HCT116 (cell line): Measurements from ENCODE around the gene PDE6B. TPM values are rescaled to one million over a fixed set of nuclear protein-coding genes. Genes with fewer than 3 reads are reported as not detected.

ENCODE experiments used
- ATAC-seq: fragments of 200-7000 bp; cut with Tn5 transposase; 2 replicates; pipeline ENCODE4 v1.9.1; 2020; ENCODE audit warnings: mild to moderate bottlenecking, moderate library complexity
- BruUV-seq: library from RNA; stranded (reverse); fragments of 400-500 nt; replicated peaks from 2 replicates; lab custom pipeline; 2021; lab: Mats Ljungman, UMichigan
- CTCF ChIA-PET: fragments of 300-600 bp; sonication (Branson Sonifier 250); formaldehyde crosslinking; loops from one replicate; lab custom pipeline; 2021; ENCODE audit warnings: antibody characterized with exemption; lab: Charles Lee
- POLR2A ChIA-PET: fragments of 300-600, 350-600 bp; sonication (Branson Sonifier 250); formaldehyde crosslinking; loops from one replicate; lab custom pipeline; 2021; ENCODE audit warnings: antibody characterized with exemption; lab: Charles Lee
- RAD21 ChIA-PET, 2 experiments: fragments of 300-600 bp; sonication (Branson Sonifier 250); formaldehyde crosslinking; loops; one replicate each; lab custom pipeline; 2023; ENCODE audit warnings: low total read pairs in 2 of 2; ENCODE audit not compliant: uncharacterized antibody in 2 of 2, unreplicated experiment in 2 of 2, low non-redundant PET in 1 of 2; lab: Charles Lee
- DNase-seq: peaks from one replicate; pipeline ENCODE4 v3.0.0-alpha.2; 2010; ENCODE audit warnings: low read depth, low spot score
- H2AFZ ChIP-seq: fragments of 200-600 bp; shearing (Covaris generic), sonication (generic); 2 replicates; pipeline ENCODE4 v1.6.1; 2017; ENCODE audit warnings: low read depth, mixed run types, mixed read lengths, antibody characterized with exemption, low read length; ENCODE audit not compliant: poor library complexity, severe bottlenecking
- H3K27ac ChIP-seq: 2 replicates; pipeline ENCODE4 v1.5.1; 2012; ENCODE audit warnings: low read depth, low read length
- H3K27me3 ChIP-seq: fragments of 200-600 bp; sonication (generic); 2 replicates; pipeline ENCODE4 v1.6.1; 2016; ENCODE audit warnings: mixed run types, low read length, mixed read lengths; ENCODE audit not compliant: insufficient read depth
- H3K36me3 ChIP-seq, 2 experiments: fragments of 200-500 bp in 1 of 2; fragments of 200-600 bp in 1 of 2; sonication (Bioruptor generic) in 1 of 2; sonication (generic) in 1 of 2; 2 replicates each; pipeline versions ENCODE4 v1.5.1 to v1.6.1; 2014 to 2016; ENCODE audit warnings: low read length in 2 of 2, inconsistent platforms in 1 of 2, mixed read lengths in 1 of 2, mixed run types in 1 of 2; ENCODE audit not compliant: insufficient read depth in 2 of 2, control insufficient read depth in 1 of 2
- H3K4me1 ChIP-seq, 2 experiments: fragments of 200-600 bp in 1 of 2; sonication (generic) in 1 of 2; 2 replicates each; pipeline versions ENCODE4 v1.5.1 to v1.6.1; 2012 to 2017; ENCODE audit warnings: low read length in 2 of 2, inconsistent platforms in 1 of 2, mild to moderate bottlenecking in 1 of 2, mixed read lengths in 1 of 2, mixed run types in 1 of 2, moderate library complexity in 1 of 2; ENCODE audit not compliant: insufficient read depth in 2 of 2, control insufficient read depth in 1 of 2
- H3K4me2 ChIP-seq: fragments of 200-600 bp; sonication (generic); 2 replicates; pipeline ENCODE4 v1.6.1; 2017; ENCODE audit warnings: mixed run types, low read length, mixed read lengths
- H3K4me3 ChIP-seq, 2 experiments: fragments of 200-600 bp in 1 of 2; sonication (generic) in 1 of 2; replicated peaks in 1 of 2; 2 replicates each; pipeline ENCODE4 v1.5.1; 2011 to 2016; ENCODE audit warnings: low read length in 2 of 2, control low read depth in 1 of 2, low read depth in 1 of 2, mild to moderate bottlenecking in 1 of 2, mixed read lengths in 1 of 2, mixed run types in 1 of 2
- H3K79me2 ChIP-seq: fragments of 200-600 bp; sonication (generic); 2 replicates; pipeline ENCODE4 v1.6.1; 2017; ENCODE audit warnings: mild to moderate bottlenecking, mixed run types, low read length, moderate library complexity, mixed read lengths; ENCODE audit not compliant: insufficient read depth
- H3K9ac ChIP-seq: fragments of 200-600 bp; sonication (generic); 2 replicates; pipeline ENCODE4 v1.6.1; 2016; ENCODE audit warnings: low read length, mixed read lengths
- H3K9me2 ChIP-seq: fragments of 200-600 bp; sonication (generic), shearing (Covaris generic); 2 replicates; pipeline ENCODE4 v1.6.1; 2017; ENCODE audit warnings: mixed run types, mild to moderate bottlenecking, moderate library complexity; ENCODE audit not compliant: insufficient read depth
- H3K9me3 ChIP-seq, 2 experiments: fragments of 200-500 bp in 1 of 2; fragments of 200-600 bp in 1 of 2; sonication (Bioruptor generic) in 1 of 2; sonication (generic) in 1 of 2; 2 replicates each; pipeline ENCODE4 v1.6.1; 2014 to 2017; ENCODE audit warnings: low read length in 2 of 2, mixed read lengths in 2 of 2, inconsistent platforms in 1 of 2, low read depth in 1 of 2, mild to moderate bottlenecking in 1 of 2, mixed run types in 1 of 2, moderate library complexity in 1 of 2; ENCODE audit not compliant: control insufficient read depth in 1 of 2, insufficient read depth in 1 of 2
- H4K20me1 ChIP-seq: fragments of 200-600 bp; sonication (generic), shearing (Covaris generic); 2 replicates; pipeline ENCODE4 v1.6.1; 2017; ENCODE audit warnings: mixed run types, mild to moderate bottlenecking, moderate library complexity; ENCODE audit not compliant: insufficient read depth
- CBX3 ChIP-seq: IDR thresholded peaks from 2 replicates; pipeline ENCODE4 v1.6.1; 2012; ENCODE audit warnings: low read depth
- CEBPB ChIP-seq: IDR thresholded peaks from 2 replicates; pipeline ENCODE4 v1.6.1; 2012; ENCODE audit warnings: low read depth
- EZH2phosphoT487 ChIP-seq: fragments of 200-600 bp; IDR thresholded peaks from 2 replicates; pipeline ENCODE4 v1.6.1; 2018; ENCODE audit warnings: antibody characterized with exemption, borderline replicate concordance
- FOSL1 ChIP-seq: IDR thresholded peaks from 2 replicates; pipeline ENCODE4 v1.6.1; 2012; ENCODE audit warnings: low read depth
- JUND ChIP-seq: IDR thresholded peaks from 2 replicates; pipeline ENCODE4 v1.6.1; 2012
- POLR2A ChIP-seq: IDR thresholded peaks from 2 replicates; pipeline ENCODE4 v1.7.0; 2011; ENCODE audit warnings: borderline replicate concordance; ENCODE audit not compliant: insufficient read depth, insufficient read length; ENCODE audit errors: extremely low read depth
- POLR2AphosphoS5 ChIP-seq: IDR thresholded peaks from 2 replicates; pipeline ENCODE4 v1.6.1; 2011; ENCODE audit warnings: mild to moderate bottlenecking, low read depth, low read length, moderate library complexity
- RAD21 ChIP-seq: IDR thresholded peaks from 2 replicates; pipeline ENCODE4 v1.6.1; 2012; ENCODE audit warnings: low read depth, mild to moderate bottlenecking
- SP1 ChIP-seq: IDR thresholded peaks from 2 replicates; pipeline ENCODE4 v1.6.1; 2012; ENCODE audit warnings: low read depth
- SRF ChIP-seq: IDR thresholded peaks from 2 replicates; pipeline ENCODE4 v1.6.1; 2012; ENCODE audit warnings: low read depth
- YY1 ChIP-seq: IDR thresholded peaks from 2 replicates; pipeline ENCODE4 v1.6.1; 2011; ENCODE audit warnings: low read length, low read depth, moderate library complexity, mild to moderate bottlenecking; ENCODE audit not compliant: insufficient replicate concordance; ENCODE audit errors: extremely low read depth
- ZBTB33 ChIP-seq: IDR thresholded peaks from 2 replicates; pipeline ENCODE4 v1.6.1; 2011; ENCODE audit warnings: mild to moderate bottlenecking, low read length, moderate library complexity; ENCODE audit not compliant: insufficient replicate concordance; ENCODE audit errors: extremely low read depth
- ZFX ChIP-seq: fragments of 450-650 bp; IDR thresholded peaks from 2 replicates; pipeline ENCODE4 v1.6.1; 2017
- intact Hi-C: fragments of 100-400 bp; cut with micrococcal nuclease; formaldehyde crosslinking; loops from 2 replicates; pipeline ENCODE4 v1.10.0; 2022
- total RNA-seq: library from RNA; stranded (reverse); gene quantifications from one replicate; pipeline ENCODE4 v1.2.1, GENCODE V29; 2021; ENCODE audit not compliant: unreplicated experiment
- TF ChIP-seq, protein P1 (sequence below): IDR thresholded peaks from 2 replicates; pipeline ENCODE4 v1.6.1; 2012

The PDE6B gene
- total RNA-seq, 1 experiment from 2014 or later = not detected

GRCh38 chr4:675980-676870, 50.9 kb downstream of the PDE6B start:
- no peaks in the 10 kb centered on the region for H4K20me1 ChIP-seq
- peak overlapping the region; percentile 77 to 91; a peak in 2 of 4 replicates for H3K4me3 ChIP-seq
- POLR2A ChIA-PET = no interaction called here
- H3K27ac ChIP-seq = peak overlapping the region; percentile 90
- CTCF ChIA-PET = interaction anchor here (0.9 kb wide), 1 partner anchor 11 kb away, joined by 3 read pairs; no protein-coding TSS in a partner anchor
- peaks cover 10 to 20% of the 10 kb centered on the region in 2 experiments for H3K36me3 ChIP-seq
- H3K4me2 ChIP-seq = peak overlapping the region; percentile 93
- peak overlapping the region; percentile 95; the same call in 1 of the 2 replicates for H3K9ac ChIP-seq
- H3K4me1 ChIP-seq = peaks cover 23 to 52% of the 10 kb centered on the region in 2 experiments
- no peak overlapping the region for H2AFZ ChIP-seq
- peaks cover 26% of the 10 kb centered on the region for H3K79me2 ChIP-seq
- intact Hi-C loops = loop anchor here (10.0 kb wide), 1 partner anchor 201 kb away; no protein-coding TSS in a partner anchor
- no TSS peak for BruUV-seq
- no peaks in the 10 kb centered on the region for H3K9me3 ChIP-seq
- no peak for DNase-seq
- ATAC-seq = no peak
- no peaks in the 10 kb centered on the region for H3K9me2 ChIP-seq
- TF ChIP-seq FOSL1 (no peak), ZFX (no peak), POLR2A (no peak), EZH2phosphoT487 (no peak), CBX3 (no peak), SP1 (no peak), CEBPB (no peak)
- TF ChIP-seq, protein P1, sequence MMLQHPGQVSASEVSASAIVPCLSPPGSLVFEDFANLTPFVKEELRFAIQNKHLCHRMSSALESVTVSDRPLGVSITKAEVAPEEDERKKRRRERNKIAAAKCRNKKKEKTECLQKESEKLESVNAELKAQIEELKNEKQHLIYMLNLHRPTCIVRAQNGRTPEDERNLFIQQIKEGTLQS = no peak
- RAD21 ChIA-PET = no interaction called here
- no peaks in the 10 kb centered on the region for H3K27me3 ChIP-seq

GRCh38 chr4:676871-677235, 51.5 kb downstream of the PDE6B start:
- H3K4me2 ChIP-seq = no peak overlapping the region
- H3K9me2 ChIP-seq = no peaks in the 10 kb centered on the region
- H3K79me2 ChIP-seq = peaks cover 26% of the 10 kb centered on the region
- peaks cover 5 to 14% of the 10 kb centered on the region in 2 experiments for H3K36me3 ChIP-seq
- H3K9ac ChIP-seq = no peak overlapping the region
- no peaks in the 10 kb centered on the region for H3K27me3 ChIP-seq
- POLR2A ChIA-PET = no interaction called here
- intact Hi-C loops = loop anchor here (10.0 kb wide), 1 partner anchor 202 kb away; no protein-coding TSS in a partner anchor
- RAD21 ChIA-PET = no interaction called here
- CTCF ChIA-PET = no interaction called here
- H4K20me1 ChIP-seq = no peaks in the 10 kb centered on the region
- H3K9me3 ChIP-seq = no peaks in the 10 kb centered on the region
- no peak for DNase-seq
- H3K27ac ChIP-seq = peak overlapping the region; percentile 3; the same call in 1 of the 2 replicates
- no TSS peak for BruUV-seq
- no peak overlapping the region for H3K4me3 ChIP-seq
- no peak overlapping the region for H2AFZ ChIP-seq
- no peak for ATAC-seq
- peaks cover 24 to 55% of the 10 kb centered on the region in 2 experiments for H3K4me1 ChIP-seq
- TF ChIP-seq FOSL1 = no peak
- no peak; the same call in 1 of the 2 replicates for TF ChIP-seq POLR2AphosphoS5
- TF ChIP-seq, protein P1 = no peak
- TF ChIP-seq YY1 = no peak
- TF ChIP-seq SRF = no peak
- no peak for TF ChIP-seq RAD21
- TF ChIP-seq JUND = no peak
- TF ChIP-seq ZBTB33 = no peak
- TF ChIP-seq CBX3 = no peak
